HG02642 (cell line): Measurements from ENCODE around the gene NOL7.

Experiments used
- ATAC-seq: cut with Tn5 transposase; IDR thresholded peaks from one replicate; pipeline ENCODE4 v1.9.1; 2021; ENCODE audit warnings: mild to moderate bottlenecking; ENCODE audit not compliant: unreplicated experiment, poor library complexity

NOL7 gene

DNA sequence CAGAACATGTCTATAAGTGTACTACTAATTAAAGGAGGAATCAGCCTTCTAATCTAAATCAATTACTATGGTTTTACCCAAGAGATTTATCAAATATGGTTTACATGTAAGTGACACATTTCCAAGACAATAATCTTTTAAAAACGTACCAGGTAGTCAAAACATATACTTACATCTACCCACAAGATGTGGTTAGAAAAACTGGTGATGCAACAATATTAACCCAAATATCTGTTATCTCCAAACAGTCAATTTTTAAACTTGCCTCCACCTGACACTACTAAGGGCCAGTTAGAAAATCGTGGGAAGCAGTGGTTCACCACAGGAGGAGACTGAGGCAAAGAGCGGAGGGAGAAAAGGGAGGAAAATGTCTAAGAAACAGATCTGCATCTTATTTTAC is 28.0 kb downstream of the NOL7 start:
- ATAC-seq = no peak

DNA sequence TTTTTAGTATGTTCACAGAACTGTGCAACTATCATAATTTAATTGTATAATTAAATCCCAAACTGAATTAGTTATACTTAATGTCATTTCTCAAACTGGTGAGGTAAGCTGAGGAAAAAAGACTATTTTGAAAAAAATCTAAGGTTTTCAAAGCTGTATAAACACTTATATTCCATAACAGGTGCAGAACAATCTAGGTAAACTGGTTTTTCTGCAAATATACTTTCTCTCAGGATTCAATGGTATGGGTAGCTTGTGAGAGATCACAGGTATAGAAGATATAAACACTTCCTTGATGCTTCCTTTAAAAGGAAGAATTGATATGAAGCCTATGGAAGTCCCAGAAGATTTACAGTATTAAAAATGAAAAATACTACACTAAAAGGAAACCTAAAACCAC is 33.7 kb downstream of the NOL7 start:
- no peak for ATAC-seq

DNA sequence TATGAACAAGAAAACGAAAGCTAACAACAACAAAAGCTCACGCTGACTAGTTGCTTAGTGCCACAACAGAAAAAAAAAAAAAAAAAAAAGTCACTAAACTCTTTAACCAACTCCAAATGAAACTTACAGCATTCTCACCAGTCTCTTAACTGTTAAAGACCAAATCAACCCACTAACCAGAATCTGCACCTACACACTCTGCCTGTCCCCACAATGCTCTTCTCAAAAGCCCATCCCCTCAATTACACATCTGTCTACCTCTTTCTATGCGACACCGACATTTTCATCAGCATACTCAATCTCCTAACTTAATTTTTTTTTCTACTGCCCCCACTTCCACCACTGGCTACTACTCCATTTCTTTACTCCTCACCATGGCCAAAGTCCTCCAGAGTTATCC is 34.3 kb downstream of the NOL7 start:
- ATAC-seq = no peak

DNA sequence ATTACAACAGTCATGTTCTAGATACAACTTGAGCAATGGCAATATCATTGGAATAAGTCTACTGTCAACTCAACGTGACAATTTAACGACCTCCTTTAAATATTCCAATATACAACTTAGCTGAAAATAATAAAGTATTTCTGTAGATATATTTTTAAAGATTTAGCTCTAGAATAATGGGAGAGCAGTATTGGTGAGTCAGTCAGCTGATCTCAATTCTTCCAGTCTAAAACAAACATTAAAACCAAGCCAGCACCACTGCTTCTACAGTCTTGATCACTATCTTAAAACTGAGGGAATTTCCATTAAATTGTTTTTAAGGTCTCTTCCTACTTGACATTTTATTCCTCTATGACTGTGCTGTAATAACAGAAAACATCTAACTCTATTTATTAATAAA is 38.2 kb downstream of the NOL7 start:
- ATAC-seq = no peak

DNA sequence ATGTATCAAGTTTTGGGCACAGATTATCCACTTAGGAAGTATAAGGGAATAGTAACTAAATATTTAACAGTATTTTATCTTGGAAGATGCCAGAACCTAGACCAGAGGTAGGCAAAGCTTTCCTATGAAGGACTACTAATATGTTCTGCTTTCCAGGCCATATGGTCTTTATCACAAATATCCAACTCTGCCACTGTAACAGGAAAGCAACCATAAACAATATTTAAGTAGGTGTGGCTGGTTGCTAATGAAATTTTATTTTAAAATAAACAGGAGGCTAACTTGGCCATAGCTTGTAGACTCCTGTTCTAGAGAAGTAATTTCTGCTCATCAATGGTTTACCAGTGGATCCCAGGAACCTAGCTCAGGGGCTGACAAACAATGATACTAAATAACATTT is 39.4 kb downstream of the NOL7 start:
- no peak for ATAC-seq

DNA sequence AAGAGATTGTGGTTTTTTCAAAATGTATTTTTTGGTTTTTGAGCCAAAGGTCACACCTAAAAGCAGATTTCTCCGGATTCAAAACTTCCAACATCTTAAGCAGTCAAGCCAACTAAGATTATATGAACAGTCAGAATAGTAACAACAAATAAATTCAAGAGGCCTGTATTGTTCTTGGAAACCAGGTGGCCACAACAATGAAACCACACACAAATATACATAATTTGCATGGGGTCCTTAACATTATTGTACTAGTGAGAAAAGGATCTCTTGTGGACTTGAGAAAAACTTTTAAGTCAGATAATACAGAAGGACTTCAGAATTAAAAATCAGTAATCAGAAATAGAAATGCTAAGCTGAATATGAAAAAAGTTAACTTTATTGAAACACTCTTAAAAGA is 40.6 kb downstream of the NOL7 start:
- ATAC-seq = no peak

DNA sequence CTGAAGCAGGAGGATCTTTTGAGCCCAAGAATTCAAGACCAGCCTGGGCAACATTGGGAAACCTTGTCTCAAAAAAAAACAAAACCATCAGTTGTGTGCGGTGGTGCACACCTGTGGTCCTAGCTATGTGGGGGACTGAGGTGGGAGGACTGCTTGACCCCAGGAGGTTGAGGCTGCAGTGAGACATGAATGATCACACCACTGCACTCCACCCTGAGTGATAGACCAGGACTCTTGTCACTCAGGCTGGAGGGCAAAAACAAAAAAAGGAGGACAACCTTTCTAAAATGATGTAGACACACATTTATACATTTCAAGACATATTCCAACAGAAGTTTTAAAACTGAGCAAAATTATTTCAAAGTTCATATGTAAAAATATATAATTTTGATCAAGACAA is 45.1 kb downstream of the NOL7 start:
- no peak for ATAC-seq

DNA sequence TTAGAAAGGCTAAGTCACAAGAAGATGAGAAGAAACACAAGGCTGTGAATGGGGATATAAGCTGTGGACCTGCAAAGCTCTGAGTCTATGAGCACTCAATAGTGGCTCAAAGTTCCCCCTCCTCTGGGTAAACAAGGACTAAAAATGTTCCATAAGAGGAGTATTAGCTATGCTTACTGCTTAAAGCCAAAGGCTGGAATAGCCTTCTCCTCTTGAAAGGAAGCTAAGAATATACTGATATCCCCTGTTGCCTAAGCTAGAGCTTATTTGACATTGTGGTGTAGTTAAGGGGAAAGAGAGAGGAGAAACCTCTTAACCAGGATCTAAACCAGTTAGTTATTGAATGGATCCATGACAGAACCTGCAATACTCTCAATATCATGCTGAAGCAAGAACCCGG is 45.8 kb downstream of the NOL7 start:
- ATAC-seq = no peak

DNA sequence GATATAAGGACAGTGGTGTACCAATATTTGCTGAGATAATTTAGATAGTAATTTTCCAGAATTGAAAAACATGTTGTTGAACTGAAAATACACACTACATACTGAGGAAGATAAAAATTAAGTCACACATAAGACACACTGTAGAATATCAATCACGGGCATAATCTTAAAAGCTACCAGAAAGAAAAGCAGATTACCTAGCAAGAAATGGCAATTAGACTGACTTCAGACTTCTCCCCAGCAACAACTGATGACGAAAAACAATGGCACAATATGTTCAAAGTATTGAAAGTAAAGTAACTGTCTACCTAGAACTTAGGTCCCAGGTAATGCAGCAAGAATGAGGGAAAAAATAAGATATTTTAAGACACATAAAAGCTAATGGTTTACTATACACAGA is 46.5 kb downstream of the NOL7 start:
- ATAC-seq = no peak

DNA sequence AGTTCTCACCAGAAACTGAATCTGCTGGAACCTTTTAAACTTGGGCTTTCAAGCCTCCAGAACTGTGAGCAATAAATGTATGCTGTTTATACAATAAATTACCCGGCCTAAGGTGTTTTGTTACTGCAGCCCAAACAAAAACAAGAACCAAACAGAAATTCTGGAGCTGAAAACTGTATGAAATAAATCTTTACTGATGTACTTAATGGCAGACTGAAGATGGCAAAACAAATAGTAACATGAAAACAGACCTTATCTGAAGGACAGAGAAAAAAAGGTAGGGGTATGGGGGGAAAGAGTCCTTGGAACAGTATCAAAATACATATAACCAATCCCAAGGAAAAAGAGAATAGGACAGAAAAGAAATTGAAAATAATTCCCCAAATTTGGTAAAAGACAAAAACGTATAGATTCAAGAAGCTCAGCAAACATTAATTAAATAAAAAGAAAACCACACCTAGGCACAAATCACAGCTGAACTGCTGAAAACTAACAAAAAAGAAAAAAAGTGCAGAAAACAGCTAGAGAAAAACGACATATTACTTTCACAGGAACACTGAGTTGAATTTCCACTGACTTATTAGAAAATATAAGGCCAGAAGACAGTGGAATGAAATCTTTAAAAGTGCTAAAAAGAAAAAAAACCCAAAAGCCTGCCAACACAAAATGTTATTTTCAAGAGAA is 47.7 kb downstream of the NOL7 start:
- ATAC-seq = no peak

DNA sequence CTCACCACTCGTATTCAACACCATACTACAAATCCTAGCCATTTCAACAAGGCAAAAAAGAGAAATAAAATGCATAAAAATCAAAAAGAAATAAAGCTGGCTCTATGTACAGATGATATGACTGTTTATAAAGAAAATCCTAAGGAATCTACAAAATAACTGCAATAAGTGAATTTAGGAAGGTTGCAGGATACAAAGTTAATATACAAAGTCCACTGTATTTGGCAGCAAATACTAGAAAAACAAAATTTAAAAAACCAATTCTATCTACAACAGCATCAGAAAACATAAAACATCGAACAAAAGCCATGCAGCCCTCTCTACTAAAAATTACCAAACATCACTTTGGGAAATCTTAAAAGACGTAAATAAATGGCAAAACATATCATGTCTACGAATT is 48.9 kb downstream of the NOL7 start:
- no peak for ATAC-seq

DNA sequence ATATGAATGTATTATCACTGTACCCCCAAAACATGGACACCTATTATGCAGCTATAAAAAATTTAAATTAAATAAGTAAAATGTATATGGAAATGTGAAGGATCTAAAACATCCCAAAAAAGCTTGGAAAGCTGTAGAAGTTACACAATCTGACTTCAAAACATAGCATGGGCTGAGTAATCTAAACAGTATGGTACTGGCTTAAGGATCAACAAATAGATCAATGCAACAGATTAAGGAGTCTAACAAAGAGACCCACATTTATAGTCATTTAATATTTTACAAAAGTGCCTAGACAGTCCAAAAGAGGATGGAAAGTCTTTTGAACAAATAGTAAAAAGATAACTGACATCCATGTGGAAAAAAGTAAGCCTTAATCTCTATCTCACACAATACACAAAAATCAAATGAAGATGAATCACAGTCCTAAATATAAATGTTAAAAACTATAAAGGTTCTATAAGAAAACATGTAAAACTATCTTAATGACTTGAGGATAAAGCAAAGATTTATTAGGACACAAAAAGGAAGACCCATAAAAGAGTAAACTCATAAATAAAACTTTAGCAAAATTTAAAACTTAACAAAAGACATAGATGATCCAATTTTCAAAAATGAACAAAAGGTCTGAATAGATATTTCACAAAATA is 49.7 kb downstream of the NOL7 start:
- ATAC-seq = no peak

DNA sequence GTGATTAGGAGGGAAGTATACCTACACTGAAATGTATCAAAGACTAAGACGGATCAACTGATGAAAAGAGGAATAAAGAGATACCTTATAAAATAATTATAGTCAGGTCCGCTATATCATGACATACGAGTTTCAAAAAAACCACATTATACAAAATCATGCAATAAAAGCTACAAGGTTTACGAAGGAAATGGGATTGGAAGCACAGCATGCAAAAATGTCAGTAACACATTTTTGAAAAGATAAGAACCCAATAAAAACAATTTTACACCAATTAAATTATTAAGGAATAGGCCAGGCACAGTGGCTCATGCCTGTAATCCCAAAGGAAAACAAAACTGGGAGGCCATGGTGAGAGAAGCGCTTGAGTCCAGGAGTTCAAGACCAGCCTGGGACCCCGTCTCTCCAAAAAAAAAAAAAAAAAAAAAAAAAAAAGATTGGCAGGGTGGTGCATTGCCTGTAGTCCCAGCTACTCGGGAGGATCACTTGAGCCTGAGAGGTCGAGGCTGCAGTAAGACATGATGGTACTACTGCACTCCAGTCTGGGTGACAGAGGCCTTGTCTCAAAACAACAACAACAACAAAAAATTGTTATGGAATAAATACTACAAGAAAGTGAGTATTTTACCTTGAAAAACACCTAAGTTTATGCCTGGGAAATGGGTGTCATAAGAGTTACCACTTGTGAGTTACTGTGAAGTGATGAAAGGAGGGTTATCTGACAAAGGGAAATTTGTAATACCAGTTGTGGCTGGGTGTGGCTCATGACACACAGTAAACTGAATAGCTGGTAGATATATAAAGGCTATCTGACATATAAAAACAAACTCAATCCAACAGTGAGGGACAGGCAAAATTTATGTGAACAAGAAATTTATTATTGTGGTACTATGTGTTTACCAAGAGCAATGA is 51.3 kb downstream of the NOL7 start:
- no peak for ATAC-seq

DNA sequence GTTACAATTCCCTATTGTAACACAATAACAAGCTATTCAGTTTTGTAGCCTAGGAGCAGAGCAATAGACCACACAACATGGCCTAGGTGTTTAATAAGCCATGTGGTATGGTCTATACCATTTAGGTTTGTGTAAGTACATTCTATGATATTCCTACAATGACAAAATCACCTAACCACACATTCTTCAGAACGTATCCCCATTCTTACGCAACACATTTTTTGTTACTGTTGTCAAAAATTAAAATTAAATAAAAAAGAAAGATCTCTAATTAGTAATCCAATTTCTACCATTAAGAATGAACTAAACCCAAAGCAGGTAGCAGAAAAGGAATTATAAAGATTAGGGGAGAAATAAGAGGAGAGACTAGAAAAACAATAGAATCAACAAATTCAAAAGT is 52.5 kb downstream of the NOL7 start:
- no peak for ATAC-seq

DNA sequence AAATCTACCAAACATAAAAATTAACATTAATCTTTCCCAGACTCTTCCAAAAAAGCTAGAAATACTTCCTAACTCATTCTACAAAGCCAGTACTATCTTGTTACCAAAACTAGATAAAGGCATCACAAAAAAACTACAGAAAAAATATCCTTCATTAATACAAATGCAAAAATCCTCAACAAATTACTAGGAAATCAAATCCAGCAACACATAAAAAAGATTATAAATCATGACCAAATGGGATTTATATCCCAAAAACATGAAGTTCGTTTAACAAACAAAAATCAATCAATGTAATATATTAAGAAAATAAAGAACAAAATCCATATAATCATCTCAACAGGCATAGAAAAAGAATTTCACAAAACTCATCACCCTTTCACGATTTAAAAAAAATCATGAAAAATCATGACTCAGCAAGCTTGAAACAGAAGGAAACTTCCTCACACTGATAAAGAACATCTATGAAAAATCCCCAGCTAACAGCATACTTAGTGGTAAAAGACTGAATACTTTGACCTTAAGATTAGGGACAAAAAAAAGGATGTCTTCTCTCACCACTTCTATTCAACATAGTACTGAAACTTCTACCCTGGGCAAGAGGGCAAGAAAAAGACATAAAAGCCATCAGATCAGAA is 53.3 kb downstream of the NOL7 start:
- ATAC-seq = peak; percentile 53

DNA sequence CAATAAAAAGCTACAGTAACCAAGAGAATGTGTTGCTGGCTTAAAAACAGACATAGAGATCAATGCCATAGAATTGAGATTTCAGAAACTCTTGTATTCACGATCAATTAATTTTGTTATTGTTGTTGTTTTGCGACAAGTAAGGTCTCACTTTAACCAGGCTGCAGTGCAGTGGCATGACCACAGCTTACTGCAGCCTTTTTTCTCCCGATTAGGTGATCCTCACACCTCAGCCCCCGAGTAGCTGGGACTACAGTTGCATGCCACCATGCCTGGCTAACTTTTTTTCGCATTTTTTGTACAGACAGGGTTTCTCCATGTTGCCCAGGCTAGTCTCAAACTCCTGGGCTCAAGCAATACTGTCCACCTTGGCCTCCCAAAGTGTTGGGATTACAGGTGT is 54.3 kb downstream of the NOL7 start:
- ATAC-seq = no peak
